GM12878 (cell line): ENCODE results near the gene CXCL14. TPM values are rescaled to one million over a fixed set of nuclear protein-coding genes. Genes with fewer than 3 reads are reported as not detected.

Source experiments
- ATAC-seq: fragments of 200-7000 bp; cut with Tn5 transposase; 3 replicates; pipeline ENCODE4 v1.9.1; 2020; ENCODE audit warnings: mild to moderate bottlenecking, moderate library complexity
- BruUV-seq: library from RNA; stranded (reverse); fragments of 400-500 nt; replicated peaks from 2 replicates; lab custom pipeline; 2021; lab: Mats Ljungman, UMichigan
- CTCF ChIA-PET: fragments of 300-600 bp; sonication (Branson Sonifier 250); formaldehyde crosslinking; extraction: SDS; loops from one replicate; lab custom pipeline; 2021; ENCODE audit warnings: inconsistent platforms; lab: Yijun Ruan, JAX
- POLR2A ChIA-PET: fragments of 350-600 bp; formaldehyde crosslinking; extraction: SDS; loops from one replicate; lab custom pipeline; 2021; ENCODE audit warnings: inconsistent platforms; lab: Charles Lee
- RAD21 ChIA-PET: fragments of 300-600 bp; sonication (Branson Sonifier 250); formaldehyde crosslinking; loops from one replicate; lab custom pipeline; 2023; ENCODE audit warnings: antibody characterized with exemption; ENCODE audit not compliant: unreplicated experiment; lab: Charles Lee
- SMC1A ChIA-PET: fragments of 300-600 bp; sonication (Branson Sonifier 250); formaldehyde crosslinking; loops from one replicate; lab custom pipeline; 2023; ENCODE audit not compliant: unreplicated experiment, uncharacterized antibody; lab: Charles Lee
- DNase-seq: peaks from one replicate; pipeline ENCODE4 v3.0.0-alpha.2; 2011; ENCODE audit warnings: low read depth, low spot score
- FAIRE-seq: peaks from 3 replicates; lab custom pipeline; 2011; peaks lifted over from hg19 to GRCh38; lab: Jason Lieb, UNC
- H2AFZ ChIP-seq: 2 replicates; pipeline ENCODE4 v1.6.0; 2011; ENCODE audit warnings: low read depth, low read length, control low read depth; ENCODE audit not compliant: control insufficient read depth
- H3K27ac ChIP-seq: 2 replicates; pipeline ENCODE4 v1.5.1; 2011; ENCODE audit warnings: control low read depth; ENCODE audit not compliant: control insufficient read depth, insufficient read depth
- H3K27me3 ChIP-seq, 2 experiments: replicated peaks in 1 of 2; 2 replicates each; pipeline versions ENCODE4 v1.6.0 to v1.6.1; 2011; ENCODE audit warnings: low read length in 1 of 2; ENCODE audit not compliant: control insufficient read depth in 2 of 2, insufficient read depth in 2 of 2
- H3K36me3 ChIP-seq, 2 experiments: 2 replicates each; pipeline ENCODE4 v1.5.1; 2011; ENCODE audit warnings: low read length in 1 of 2; ENCODE audit not compliant: control insufficient read depth in 2 of 2, insufficient read depth in 2 of 2
- H3K4me1 ChIP-seq: 2 replicates; pipeline ENCODE4 v1.6.1; 2011; ENCODE audit warnings: mild to moderate bottlenecking, low read length, moderate library complexity, mixed read lengths; ENCODE audit not compliant: control insufficient read depth, insufficient read depth
- H3K4me2 ChIP-seq: 2 replicates; pipeline ENCODE4 v1.6.0; 2011; ENCODE audit warnings: control low read depth; ENCODE audit not compliant: control insufficient read depth, insufficient read depth
- H3K4me3 ChIP-seq: fragments of 200-600 bp; sonication (generic); 2 replicates; pipeline ENCODE4 v1.5.1; 2016
- H3K79me2 ChIP-seq: 2 replicates; pipeline ENCODE4 v1.6.0; 2011; ENCODE audit warnings: low read length; ENCODE audit not compliant: control insufficient read depth, insufficient read depth
- H3K9ac ChIP-seq: 2 replicates; pipeline ENCODE4 v1.8.0; 2011; ENCODE audit warnings: low read length, control low read depth, mixed read lengths; ENCODE audit not compliant: control insufficient read depth, insufficient read depth
- H3K9me3 ChIP-seq: replicated peaks from 3 replicates; pipeline ENCODE4 v1.5.1; 2011; ENCODE audit warnings: mild to moderate bottlenecking, low read length; ENCODE audit not compliant: control insufficient read depth, insufficient read depth
- H4K20me1 ChIP-seq: 2 replicates; pipeline ENCODE4 v1.6.0; 2011; ENCODE audit not compliant: control insufficient read depth, insufficient read depth
- CEBPZ ChIP-seq: fragments of 150-350 bp; IDR thresholded peaks from 2 replicates; pipeline ENCODE4 v1.6.1; 2016; ENCODE audit warnings: low read depth, low read length
- GATAD2B ChIP-seq: fragments of 450-650 bp; conservative IDR thresholded peaks from 2 replicates; pipeline ENCODE4 v1.6.1; 2017; ENCODE audit warnings: low read depth, mild to moderate bottlenecking, moderate library complexity
- MEF2B ChIP-seq: fragments of 450-650 bp; IDR thresholded peaks from 2 replicates; pipeline ENCODE4 v1.6.1; 2018; ENCODE audit warnings: mild to moderate bottlenecking, moderate library complexity; ENCODE audit not compliant: partially characterized antibody, poor library complexity, severe bottlenecking
- NFIC ChIP-seq: IDR thresholded peaks from 2 replicates; pipeline ENCODE4 v1.6.1; 2012; ENCODE audit warnings: low read depth, mild to moderate bottlenecking, inconsistent platforms, low read length, moderate library complexity
- STAT3 ChIP-seq: IDR thresholded peaks from 2 replicates; pipeline ENCODE4 v1.6.1; 2011; ENCODE audit warnings: low read depth, low read length, improper control_type of control experiment
- WGBS: methylation state at CpG from one replicate; pipeline ENCODE4 v1.1.6; 2016; ENCODE audit warnings: low lambda C conversion rate; ENCODE audit not compliant: insufficient replicate concordance, insufficient coverage; ENCODE audit errors: missing lambda C conversion rate; 5-methylcytosine and 5-hydroxymethylcytosine counted together
- in situ Hi-C: fragments of 300-500 bp; cut with MboI; formaldehyde crosslinking; loops from 9 replicates; pipeline ENCODE4 v1.14.3; 2018; ENCODE audit warnings: mixed read lengths
- intact Hi-C: fragments of 100-400 bp; cut with micrococcal nuclease; formaldehyde crosslinking; loops from one replicate; pipeline ENCODE4 v1.14.2; 2022; ENCODE audit not compliant: unreplicated experiment
- polyA plus RNA-seq, 11 experiments: library from polyadenylated mRNA; depleted of rRNA in 4 of 11; unstranded in 6 of 11; stranded (reverse) in 5 of 11; fragments of >200 nt; fragmentation: Nextera tagmentation in 4 of 11; fragmentation: Illumina TruSeq in 1 of 11; extraction: Ambion mirVana in 4 of 11; extraction: Trizol in 1 of 11; gene quantifications; 1 replicate in 1 of 11; 2 replicates in 10 of 11; pipeline versions ENCODE4 v1.2.1 to v1.2.3, GENCODE V29; 2011 to 2016; ENCODE audit warnings: inconsistent platforms in 2 of 11, missing spikeins in 2 of 11, low read depth in 1 of 11
- total RNA-seq, 4 experiments: library from RNA; depleted of rRNA in 3 of 4; stranded (reverse); fragments of >200 nt in 3 of 4; fragmentation: Illumina TruSeq in 1 of 4; extraction: Trizol in 1 of 4; gene quantifications; 2 replicates each; pipeline versions ENCODE4 v1.2.1 to v1.2.3, GENCODE V29; 2013 to 2021

Gene CXCL14
- total and polyA plus RNA-seq, 10 of the 15 experiments (the other 5 are each of a cell fraction or from before 2014, with no cell fraction given): 0.05 TPM; not detected in 9

- TF ChIP-seq CEBPZ: no peak
- TF ChIP-seq MEF2B: no peak
- no peak for TF ChIP-seq STAT3
- TF ChIP-seq NFIC: no peak
These were observed 20.1 kb upstream of the CXCL14 start (continued) for GRCh38 chr5:135598691-135599395.

GRCh38 chr5:135596788-135597187 lies 18.0 kb upstream of the CXCL14 start:
- WGBS: 12% methylated on average over 3 of the region's 3 CpGs
- TF ChIP-seq GATAD2B: no peak
- no peaks in the 10 kb centered on the region for H4K20me1 ChIP-seq
- ATAC-seq: no peak
- H3K9ac ChIP-seq: no peak overlapping the region
- in situ Hi-C loops: no loop called here
- no peak for FAIRE-seq
- no peak overlapping the region for H3K27ac ChIP-seq
- no peak overlapping the region for H2AFZ ChIP-seq
- H3K4me3 ChIP-seq: no peak overlapping the region
- DNase-seq: no peak
- ChIA-PET CTCF (no interaction called here), POLR2A (no interaction called here), RAD21 (no interaction called here), SMC1A (no interaction called here)
- H3K27me3 ChIP-seq: peaks cover 0 to 1% of the 10 kb centered on the region in 2 experiments; a peak in 2 of 4 replicates
- H3K9me3 ChIP-seq: no peaks in the 10 kb centered on the region
- intact Hi-C loops: no loop called here
- BruUV-seq: no TSS peak
- no peak overlapping the region for H3K4me2 ChIP-seq
- no peaks in the 10 kb centered on the region for H3K36me3 ChIP-seq
- no peaks in the 10 kb centered on the region for H3K79me2 ChIP-seq
- H3K4me1 ChIP-seq: 0 out of 2 replicates have a peak, but pooled peaks cover 3% of the 10 kb centered on the region
